ENCODE measurements around the gene EFNA2. TPM values are rescaled to one million over a fixed set of nuclear protein-coding genes. Genes with fewer than 3 reads are reported as not detected.

Gene EFNA2
- total and polyA plus RNA-seq, 5 experiments from 2014 or later = not detected

- H3K9me3 Mint-ChIP-seq = no peaks in the 10 kb centered on the region
- ATAC-seq (no peak), DNase-seq (peak in 1 of 10 donors; percentile 25)
- POLR2A ChIA-PET = interaction anchor here (0.8 to 12.2 kb wide), 5 partner anchors 8 to 195 kb away, joined by 5 to 594 read pairs (median 7); partner anchors contain the start of genes ARHGAP45, ATP5F1D, CBARP and FAM174C
- peak overlapping the region; percentile 31 to 97 (median 58) for H3K4me3 Mint-ChIP-seq
- H3K36me3 Mint-ChIP-seq = peaks cover 0 to 4% (median 3%) of the 10 kb centered on the region in 3 donors
- peaks cover 30 to 70% (median 67%) of the 10 kb centered on the region in 4 donors for H3K4me1 Mint-ChIP-seq
- H3K27me3 Mint-ChIP-seq = no peaks in the 10 kb centered on the region
- peak overlapping the region in 9 of 10 donors; percentile 28 to 99 (median 88) for H3K27ac Mint-ChIP-seq
Observed at GRCh38 chr19:1262623-1263123, 23.0 kb upstream of the EFNA2 start.

- peaks cover 30 to 70% (median 66%) of the 10 kb centered on the region in 4 donors for H3K4me1 Mint-ChIP-seq
- peak overlapping the region; percentile 48 to 99 (median 86) for H3K27ac Mint-ChIP-seq
- DNase-seq = no peak
- no peaks in the 10 kb centered on the region for H3K9me3 Mint-ChIP-seq
- no peaks in the 10 kb centered on the region for H3K27me3 Mint-ChIP-seq
- POLR2A ChIA-PET = interaction anchor here (0.8 to 12.2 kb wide), 4 partner anchors 8 to 222 kb away, joined by 3 to 594 read pairs (median 243); partner anchors contain the start of genes ATP5F1D, CBARP, FAM174C and MIDN
- peaks cover 0 to under 1% (median 0%) of the 10 kb centered on the region in 3 donors for H3K36me3 Mint-ChIP-seq
- peak overlapping the region in 9 of 10 donors; percentile 48 to 97 (median 50) for H3K4me3 Mint-ChIP-seq
- ATAC-seq = no peak
Observed at GRCh38 chr19:1263188-1263587, 22.5 kb upstream of the EFNA2 start.

- H3K4me3 Mint-ChIP-seq = peak overlapping the region in 9 of 10 donors; percentile 47 to 76 (median 67)
- H3K36me3 Mint-ChIP-seq = peaks cover 0 to 1% (median 0%) of the 10 kb centered on the region in 3 donors
- H3K4me1 Mint-ChIP-seq = peaks cover 34 to 70% (median 62%) of the 10 kb centered on the region in 4 donors
- H3K9me3 Mint-ChIP-seq = no peaks in the 10 kb centered on the region
- peak overlapping the region in 9 of 10 donors; percentile 5 to 91 (median 83) for H3K27ac Mint-ChIP-seq
- no peaks in the 10 kb centered on the region for H3K27me3 Mint-ChIP-seq
- POLR2A ChIA-PET = interaction anchor here (0.6 to 12.2 kb wide), 6 partner anchors 10 to 732 kb away, joined by 3 to 594 read pairs (median 14); partner anchors contain the start of genes ATP5F1D, CBARP, FAM174C and MIDN
- DNase-seq (no peak), ATAC-seq (no peak)
Observed at GRCh38 chr19:1264801-1265614, 20.7 kb upstream of the EFNA2 start.

DNA sequence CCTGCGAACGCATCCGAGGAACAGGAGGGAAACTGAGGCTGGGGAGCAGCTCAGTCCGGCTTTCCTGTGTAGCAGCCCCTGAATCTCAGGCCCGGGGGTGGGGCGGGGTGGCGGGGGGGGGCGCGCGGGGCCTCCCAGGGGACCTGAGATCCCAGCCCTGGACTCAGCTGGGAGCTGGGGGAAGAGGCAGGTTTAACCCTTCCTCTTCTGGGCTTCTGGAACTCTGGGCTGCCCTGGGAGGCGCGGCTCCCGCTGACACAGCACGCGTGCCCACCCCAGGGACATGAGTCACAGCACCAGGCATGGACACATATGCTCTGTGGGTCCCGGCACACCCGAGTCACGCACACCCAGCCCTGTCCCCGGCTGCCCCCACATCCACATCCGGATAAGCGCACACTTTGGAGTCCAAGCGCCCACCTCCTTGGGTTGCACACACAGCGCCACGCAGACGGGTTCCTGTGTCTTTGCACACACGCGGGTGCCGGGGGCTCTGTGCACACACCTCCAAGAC lies 20.0 kb upstream of the EFNA2 start:
- peak overlapping the region in 9 of 10 donors; percentile 45 to 93 (median 58) for H3K4me3 Mint-ChIP-seq
- H3K27ac Mint-ChIP-seq = peak overlapping the region in 9 of 10 donors; percentile 13 to 92 (median 81)
- POLR2A ChIA-PET = interaction anchor here (0.6 to 12.2 kb wide), 6 partner anchors 10 to 733 kb away, joined by 3 to 594 read pairs (median 14); partner anchors contain the start of genes ATP5F1D, CBARP, FAM174C and MIDN
- DNase-seq (peak in 3 of 10 donors; percentile 40 to 77 (median 44)), ATAC-seq (no peak)
- H3K36me3 Mint-ChIP-seq = peaks cover 0 to 8% (median 0%) of the 10 kb centered on the region in 3 donors
- no peaks in the 10 kb centered on the region for H3K27me3 Mint-ChIP-seq
- H3K9me3 Mint-ChIP-seq = no peaks in the 10 kb centered on the region
- peaks cover 36 to 76% (median 65%) of the 10 kb centered on the region in 4 donors for H3K4me1 Mint-ChIP-seq

- Mint-ChIP-seq H3K27me3 (no peaks in the 10 kb centered on the region), H3K4me1 (peaks cover 37 to 76% (median 69%) of the 10 kb centered on the region in 4 donors)
Observed at GRCh38 chr19:1266129-1266915, 19.4 kb upstream of the EFNA2 start.

DNA sequence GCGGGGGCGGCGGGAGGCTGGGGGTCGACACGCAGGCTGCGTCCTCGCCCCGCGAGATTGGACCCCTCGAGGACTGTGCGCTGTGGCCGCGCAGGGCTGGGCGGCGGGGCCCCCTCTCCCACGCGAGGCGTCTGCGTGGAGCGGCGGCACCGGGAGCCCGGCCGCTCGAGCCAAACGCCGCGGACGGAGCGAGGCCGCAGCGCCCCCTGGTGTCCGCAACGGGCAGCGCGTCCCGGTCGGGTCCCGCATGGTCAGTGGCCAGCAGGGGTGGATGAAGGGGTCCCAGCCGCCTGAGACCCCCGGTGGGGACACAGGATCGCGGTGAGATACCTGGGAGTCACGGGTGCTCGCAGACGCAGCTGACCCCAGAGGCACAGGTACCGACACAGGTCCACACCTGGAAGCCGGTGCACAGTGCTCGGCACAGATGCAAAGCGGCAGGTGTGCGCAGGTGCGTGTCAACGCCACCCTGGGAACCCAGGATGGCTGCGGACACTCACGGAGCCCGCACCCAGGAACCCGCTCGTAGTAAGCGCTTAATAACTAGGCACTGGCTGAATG lies 18.7 kb upstream of the EFNA2 start:
- peak overlapping the region in 8 of 10 donors; percentile 39 to 96 (median 73) for H3K27ac Mint-ChIP-seq

More at GRCh38 chr19:1266129-1266915, 19.4 kb upstream of the EFNA2 start:
- H3K9me3 Mint-ChIP-seq = no peaks in the 10 kb centered on the region
- peak overlapping the region; percentile 45 to 93 (median 58) for H3K4me3 Mint-ChIP-seq
- H3K36me3 Mint-ChIP-seq = peaks cover 0 to 15% (median 3%) of the 10 kb centered on the region in 3 donors
- POLR2A ChIA-PET = interaction anchor here (0.6 to 12.2 kb wide), 10 partner anchors 9 to 819 kb away, joined by 3 to 594 read pairs (median 5); partner anchors contain the start of genes ARHGAP45, ATP5F1D, CBARP and FAM174C
- DNase-seq (peak; percentile 70 to 88 (median 76)), ATAC-seq (peak; percentile 24)
- peak overlapping the region in 9 of 10 donors; percentile 13 to 92 (median 68) for H3K27ac Mint-ChIP-seq

DNA sequence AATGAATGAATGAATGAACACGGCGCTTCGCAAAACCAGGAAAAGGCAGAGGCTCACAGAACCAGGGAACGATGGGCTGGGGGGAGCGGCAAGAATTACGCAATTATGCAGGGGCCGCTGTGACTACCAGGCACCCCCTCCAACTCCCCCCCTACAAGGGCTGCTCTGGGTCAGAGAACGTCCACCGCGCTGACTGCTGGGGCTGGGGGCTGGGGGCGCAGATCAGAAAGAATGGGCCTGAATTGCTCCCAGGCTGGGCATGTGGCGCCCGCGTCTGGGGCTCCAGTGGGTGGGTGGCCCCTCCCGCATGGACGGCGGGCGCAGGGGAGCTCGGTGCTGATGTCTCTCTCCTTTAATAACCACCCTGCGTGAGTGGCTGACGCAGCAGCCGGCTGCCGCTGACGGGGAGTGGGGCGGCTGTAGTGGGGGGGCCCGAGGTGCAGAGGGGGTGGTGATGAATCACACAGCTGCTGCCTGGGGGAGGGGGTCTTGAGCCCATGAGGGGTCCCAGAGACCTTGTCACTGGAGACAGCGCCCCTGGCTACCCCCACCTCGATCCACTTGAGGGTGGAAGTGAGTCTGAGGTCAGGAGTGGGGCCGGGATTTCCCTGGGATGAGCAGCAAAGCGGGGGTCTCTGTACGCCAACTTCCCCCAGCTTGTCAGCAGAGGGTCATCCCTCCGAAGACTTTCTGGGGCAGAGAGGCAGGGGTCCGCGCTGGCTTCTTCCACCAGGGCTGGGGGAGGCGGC lies 18.0 kb upstream of the EFNA2 start:
- ATAC-seq (no peak), DNase-seq (peak in 2 of 10 donors; percentile 41 to 47)
- Mint-ChIP-seq H3K27me3 (no peaks in the 10 kb centered on the region), H3K4me1 (peaks cover 35 to 77% (median 72%) of the 10 kb centered on the region in 4 donors), H3K4me3 (peak overlapping the region; percentile 24 to 93 (median 63)), H3K27ac (peak overlapping the region in 9 of 10 donors; percentile 39 to 96 (median 69)), H3K36me3 (peaks cover 0 to 28% (median 3%) of the 10 kb centered on the region in 3 donors), H3K9me3 (no peaks in the 10 kb centered on the region)
- POLR2A ChIA-PET = interaction anchor here (0.7 to 12.2 kb wide), 6 partner anchors 8 to 192 kb away, joined by 3 to 594 read pairs (median 14); partner anchors contain the start of genes ATP5F1D, CBARP, FAM174C and GPX4

More for the DNA sequence above, 18.7 kb upstream of the EFNA2 start:
- peaks cover 35 to 76% (median 69%) of the 10 kb centered on the region in 4 donors for H3K4me1 Mint-ChIP-seq
- ATAC-seq (peak; percentile 10 to 11), DNase-seq (peak in 8 of 10 donors; percentile 48 to 84 (median 71))
- H3K9me3 Mint-ChIP-seq = no peaks in the 10 kb centered on the region
- H3K36me3 Mint-ChIP-seq = peaks cover 0 to 21% (median 3%) of the 10 kb centered on the region in 3 donors
- no peaks in the 10 kb centered on the region for H3K27me3 Mint-ChIP-seq
- peak overlapping the region; percentile 24 to 93 (median 60) for H3K4me3 Mint-ChIP-seq
- POLR2A ChIA-PET = interaction anchor here (0.6 to 12.2 kb wide), 8 partner anchors 9 to 818 kb away, joined by 3 to 594 read pairs (median 4); partner anchors contain the start of genes ARHGAP45, ATP5F1D, CBARP and FAM174C

DNA sequence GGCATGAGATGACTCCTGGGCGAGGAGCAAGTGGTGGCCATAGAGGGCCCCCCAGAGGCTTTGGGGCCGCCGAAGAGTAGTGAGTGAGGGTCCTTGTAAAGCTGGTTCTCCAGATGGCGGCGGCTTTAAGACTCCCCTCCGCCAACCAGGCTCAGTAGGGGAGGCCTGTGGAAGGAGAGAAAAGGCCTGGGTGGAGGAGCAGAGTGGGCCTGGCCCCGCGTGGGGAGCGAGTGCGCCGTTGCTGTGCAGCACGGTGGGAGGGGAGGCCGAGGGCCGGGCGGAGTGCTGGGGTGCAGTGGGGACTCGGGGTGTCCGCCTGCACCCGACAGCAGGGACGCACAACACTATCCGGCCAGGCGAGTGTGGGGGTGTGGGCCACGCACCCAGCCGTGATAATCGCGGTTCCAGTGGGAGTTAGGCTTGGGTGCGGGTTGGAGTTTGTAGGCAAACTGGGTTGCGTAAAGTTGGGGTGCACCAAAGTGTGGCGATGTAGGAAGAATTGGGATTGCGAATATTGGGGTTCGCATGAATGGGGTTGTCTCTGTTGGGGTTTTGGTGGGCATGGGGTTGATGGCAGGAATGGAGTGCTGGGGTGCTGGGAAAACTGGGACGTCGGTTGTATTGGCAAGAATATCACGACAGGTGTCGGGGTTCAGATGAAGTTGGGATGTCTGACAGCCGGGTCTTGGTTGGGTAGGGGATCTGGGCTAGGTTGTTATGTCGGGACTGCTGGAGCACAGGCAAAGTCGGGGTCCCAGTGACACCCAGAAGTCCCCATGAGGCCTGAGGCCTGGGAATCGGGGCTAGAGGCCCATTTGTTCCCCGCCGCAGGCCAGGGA lies 17.2 kb upstream of the EFNA2 start:
- Mint-ChIP-seq H3K4me3 (peak overlapping the region; percentile 72 to 93 (median 82)), H3K9me3 (no peaks in the 10 kb centered on the region), H3K27me3 (no peaks in the 10 kb centered on the region), H3K4me1 (peaks cover 36 to 77% (median 71%) of the 10 kb centered on the region in 4 donors), H3K36me3 (peaks cover 0 to 35% (median 8%) of the 10 kb centered on the region in 3 donors), H3K27ac (peak overlapping the region; percentile 81 to 97 (median 94))
- peak in 1 of 10 donors; percentile 62 for DNase-seq
- POLR2A ChIA-PET = interaction anchor here (0.6 to 12.2 kb wide), 84 partner anchors 10 to 1775 kb away, joined by 3 to 594 read pairs (median 4); partner anchors contain the start of genes ABCA7, ABHD17A, ARHGAP45 and ATP5F1D
- ATAC-seq = no peak

DNA sequence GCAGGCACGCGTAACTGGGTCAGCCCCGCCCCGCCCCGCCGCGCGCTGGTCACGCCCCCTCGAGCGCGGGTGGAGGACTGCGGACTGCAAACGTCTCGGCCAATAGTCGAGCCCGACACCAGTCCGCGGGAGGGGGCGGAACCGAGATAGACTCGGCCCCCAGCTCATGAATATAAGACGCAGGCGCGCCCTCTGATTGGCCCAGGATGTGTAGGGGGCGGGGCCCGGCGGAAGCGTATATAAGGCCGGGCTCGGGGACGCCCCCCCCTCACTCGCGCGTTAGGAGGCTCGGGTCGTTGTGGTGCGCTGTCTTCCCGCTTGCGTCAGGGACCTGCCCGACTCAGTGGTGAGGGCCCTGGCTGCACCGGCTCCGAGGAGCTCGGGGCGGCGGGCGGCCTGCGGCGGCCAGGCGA lies 16.6 kb upstream of the EFNA2 start, which contains the start of gene CIRBP:
TSS of gene CIRBP (plus strand) at position 268 of the 413 bp plus-strand sequence. CDS start 1,602 bp downstream, outside the sequence.
- ATAC-seq = peak; percentile 76 to 84
- POLR2A ChIA-PET = interaction anchor here (0.6 to 12.2 kb wide), 91 partner anchors 10 to 1774 kb away, joined by 3 to 594 read pairs (median 4); partner anchors contain the start of genes ABCA7, ABHD17A, ARHGAP45 and ATP5F1D

More for the DNA sequence above, 16.6 kb upstream of the EFNA2 start, which contains the start of gene CIRBP:
- Mint-ChIP-seq H3K27ac (peak within 1 kb of the TSS; percentile 83 to 97 (median 94)), H3K4me1 (peaks cover 40 to 82% (median 77%) of the 10 kb centered on the region in 4 donors), H3K27me3 (no peaks in the 10 kb centered on the region), H3K4me3 (peak within 1 kb of the TSS; percentile 82 to 93 (median 89)), H3K36me3 (peaks cover 0 to 41% (median 13%) of the 10 kb centered on the region in 3 donors), H3K9me3 (no peaks in the 10 kb centered on the region)
- peak; percentile 97 to 100 (median 99) for DNase-seq
